Activated naive CD4-positive, alpha-beta T cell treated with anti-CD3 and anti-CD28 coated beads, Interleukin-2, amount 50 U/mL, for 24 hours (primary cell): Measurements from ENCODE around the gene NSMCE4A.
A peak's percentile ranks its signal among the peaks of the same experiment; 100 is the strongest.
"Not testable (repeated sequence)": the region's sequence is repeated elsewhere in the genome, so short reads cannot be mapped to it uniquely, and the experiment has no call there.

ENCODE experiments used
- H3K27ac Mint-ChIP-seq: one replicate; pipeline ENCODE4 v1.8.0; 2021; ENCODE audit warnings: mild to moderate bottlenecking, mixed read lengths
- H3K27me3 Mint-ChIP-seq: one replicate; pipeline ENCODE4 v1.8.0; 2021; ENCODE audit warnings: mixed read lengths
- H3K36me3 Mint-ChIP-seq: one replicate; pipeline ENCODE4 v1.8.0; 2021; ENCODE audit warnings: mixed read lengths
- H3K4me1 Mint-ChIP-seq: one replicate; pipeline ENCODE4 v1.8.0; 2021; ENCODE audit warnings: mixed read lengths
- H3K4me3 Mint-ChIP-seq: one replicate; pipeline ENCODE4 v1.8.0; 2021; ENCODE audit warnings: mild to moderate bottlenecking, mixed read lengths
- H3K9me3 Mint-ChIP-seq: one replicate; pipeline ENCODE4 v1.8.0; 2021; ENCODE audit warnings: mixed read lengths

NSMCE4A gene

GRCh38 chr10:121927841-121928527, 47.0 kb downstream of the NSMCE4A start, which contains the start of gene ATE1:
ATE1 (minus strand) TSS chr10:121928031; CDS start chr10:121927949, 82 bp downstream.
- H3K36me3 Mint-ChIP-seq = no peaks in the 10 kb centered on the region
- no peaks in the 10 kb centered on the region for H3K27me3 Mint-ChIP-seq
- no peaks in the 10 kb centered on the region for H3K9me3 Mint-ChIP-seq
- H3K27ac Mint-ChIP-seq = peak within 1 kb of the TSS; percentile 98
- peak within 1 kb of the TSS; percentile 90 for H3K4me3 Mint-ChIP-seq
- H3K4me1 Mint-ChIP-seq = peaks cover 33% of the 10 kb centered on the region

GRCh38 chr10:121927318-121927840, 47.6 kb downstream of the NSMCE4A start:
- Mint-ChIP-seq H3K27me3 (no peaks in the 10 kb centered on the region), H3K27ac (peak overlapping the region; percentile 80), H3K4me3 (peak overlapping the region; percentile 90), H3K9me3 (no peaks in the 10 kb centered on the region), H3K4me1 (peaks cover 38% of the 10 kb centered on the region), H3K36me3 (peaks cover 3% of the 10 kb centered on the region)

- no peaks in the 10 kb centered on the region for H3K9me3 Mint-ChIP-seq
Measured at GRCh38 chr10:121926671-121927317, 48.2 kb downstream of the NSMCE4A start.

GRCh38 chr10:121926157-121926556, 48.9 kb downstream of the NSMCE4A start:
- Mint-ChIP-seq H3K9me3 (no peaks in the 10 kb centered on the region), H3K4me3 (peak overlapping the region; percentile 54), H3K27me3 (no peaks in the 10 kb centered on the region), H3K27ac (no peak overlapping the region), H3K36me3 (peaks cover 3% of the 10 kb centered on the region), H3K4me1 (peaks cover 38% of the 10 kb centered on the region)

More at GRCh38 chr10:121926671-121927317, 48.2 kb downstream of the NSMCE4A start:
- Mint-ChIP-seq H3K27me3 (no peaks in the 10 kb centered on the region), H3K36me3 (peaks cover 3% of the 10 kb centered on the region), H3K4me3 (peak overlapping the region; percentile 90), H3K27ac (peak overlapping the region; percentile 80), H3K4me1 (peaks cover 38% of the 10 kb centered on the region)

- H3K4me3 Mint-ChIP-seq = no peak overlapping the region
- H3K4me1 Mint-ChIP-seq = peaks cover 20% of the 10 kb centered on the region
- no peak overlapping the region for H3K27ac Mint-ChIP-seq
- no peaks in the 10 kb centered on the region for H3K27me3 Mint-ChIP-seq
- H3K9me3 Mint-ChIP-seq = no peaks in the 10 kb centered on the region
- H3K36me3 Mint-ChIP-seq = peaks cover 9% of the 10 kb centered on the region
Measured at GRCh38 chr10:121921238-121921931, 53.6 kb downstream of the NSMCE4A start.

- H3K36me3 Mint-ChIP-seq = peaks cover 12% of the 10 kb centered on the region
- H3K4me1 Mint-ChIP-seq = peaks cover 12% of the 10 kb centered on the region
- H3K27me3 Mint-ChIP-seq = no peaks in the 10 kb centered on the region
- H3K9me3 Mint-ChIP-seq = no peaks in the 10 kb centered on the region
- H3K4me3 Mint-ChIP-seq = no peak overlapping the region
- no peak overlapping the region for H3K27ac Mint-ChIP-seq
Measured at GRCh38 chr10:121919666-121920065, 55.4 kb downstream of the NSMCE4A start.

- peaks cover 12% of the 10 kb centered on the region for H3K4me1 Mint-ChIP-seq
- H3K4me3 Mint-ChIP-seq, H3K27me3 Mint-ChIP-seq, H3K9me3 Mint-ChIP-seq, H3K27ac Mint-ChIP-seq: not testable (repeated sequence)
- peaks cover 12% of the 10 kb centered on the region for H3K36me3 Mint-ChIP-seq
Measured at GRCh38 chr10:121918800-121919199, 56.2 kb downstream of the NSMCE4A start.

- H3K27ac Mint-ChIP-seq = no peak overlapping the region
- H3K4me1 Mint-ChIP-seq = peaks cover 10% of the 10 kb centered on the region
- no peaks in the 10 kb centered on the region for H3K9me3 Mint-ChIP-seq
- peaks cover 12% of the 10 kb centered on the region for H3K36me3 Mint-ChIP-seq
- no peaks in the 10 kb centered on the region for H3K27me3 Mint-ChIP-seq
- no peak overlapping the region for H3K4me3 Mint-ChIP-seq
Measured at GRCh38 chr10:121914661-121915060, 60.4 kb downstream of the NSMCE4A start.

- H3K9me3 Mint-ChIP-seq = no peaks in the 10 kb centered on the region
- H3K27ac Mint-ChIP-seq = no peak overlapping the region
- H3K36me3 Mint-ChIP-seq = peaks cover 9% of the 10 kb centered on the region
- no peaks in the 10 kb centered on the region for H3K27me3 Mint-ChIP-seq
- peaks cover 4% of the 10 kb centered on the region for H3K4me1 Mint-ChIP-seq
- no peak overlapping the region for H3K4me3 Mint-ChIP-seq
Measured at GRCh38 chr10:121911421-121911697, 63.7 kb downstream of the NSMCE4A start.

- Mint-ChIP-seq H3K27ac (peak overlapping the region; percentile 3), H3K36me3 (peaks cover 9% of the 10 kb centered on the region), H3K27me3 (no peaks in the 10 kb centered on the region), H3K4me1 (peaks cover 4% of the 10 kb centered on the region), H3K9me3 (no peaks in the 10 kb centered on the region), H3K4me3 (no peak overlapping the region)
Measured at GRCh38 chr10:121910673-121911420, 64.2 kb downstream of the NSMCE4A start.
